Measurements from ENCODE around the gene F7.

F7 gene

DNA sequence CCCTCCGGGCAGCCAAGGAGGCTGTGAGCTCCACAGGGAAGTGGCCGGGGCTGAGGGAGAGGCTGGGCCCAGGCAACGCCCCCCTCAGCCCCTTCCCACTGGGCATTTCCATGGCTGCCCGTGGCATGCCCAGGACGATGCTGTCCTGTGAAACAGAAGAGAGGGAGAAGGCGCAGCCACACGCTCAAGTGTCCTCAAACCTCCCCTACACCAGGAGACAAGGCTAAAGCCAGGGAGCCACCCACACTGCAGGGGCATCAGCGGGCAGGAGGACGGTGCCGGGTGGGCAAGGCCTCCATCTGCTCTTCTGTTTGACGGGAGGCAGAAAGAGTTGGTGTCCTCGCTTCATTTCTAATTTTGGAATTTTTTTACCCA, 38.7 kb downstream of the F7 start:
- no peak overlapping the region for H3K4me3 ChIP-seq (ENCODE audit: low read depth, low read length)
- TF ChIP-seq CTCF (IDR thresholded peaks at IDR 0.05; ENCODE audit: low read depth, low read length, missing control alignments) = no peak
- no peak for DNase-seq (ENCODE audit: low read depth)
- in situ Hi-C loops (cut with HindIII; ENCODE audit: low sequenced_read_pairs) = loop anchor here (10.0 kb wide), 1 partner anchor 69 kb away; no protein-coding TSS in a partner anchor

DNA sequence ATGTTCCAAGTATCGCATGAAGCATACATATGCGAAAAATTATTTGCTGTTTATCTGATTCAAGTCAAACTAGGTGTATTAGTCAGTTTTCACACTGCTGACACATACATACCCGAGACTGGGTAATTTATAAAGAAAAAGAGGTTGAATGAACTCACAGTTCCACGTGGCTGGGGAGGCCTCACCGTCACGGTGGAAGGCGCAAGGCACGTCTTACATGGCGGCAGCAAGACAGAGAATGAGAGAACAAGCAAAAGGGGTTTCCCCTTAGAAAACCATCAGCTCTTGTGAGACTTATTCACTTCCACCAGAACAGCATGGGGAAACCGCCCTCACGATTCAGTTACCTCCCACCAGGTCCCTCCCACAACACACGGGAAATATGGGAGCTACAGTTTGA, 39.9 kb downstream of the F7 start:
- TF ChIP-seq CTCF (IDR thresholded peaks at IDR 0.05; ENCODE audit: low read depth, low read length, missing control alignments) = no peak
- no peak for DNase-seq (ENCODE audit: low read depth)
- in situ Hi-C loops (cut with HindIII; ENCODE audit: low sequenced_read_pairs) = loop anchor here (10.0 kb wide), 1 partner anchor 71 kb away; no protein-coding TSS in a partner anchor
- no peak overlapping the region for H3K4me3 ChIP-seq (ENCODE audit: low read depth, low read length)

DNA sequence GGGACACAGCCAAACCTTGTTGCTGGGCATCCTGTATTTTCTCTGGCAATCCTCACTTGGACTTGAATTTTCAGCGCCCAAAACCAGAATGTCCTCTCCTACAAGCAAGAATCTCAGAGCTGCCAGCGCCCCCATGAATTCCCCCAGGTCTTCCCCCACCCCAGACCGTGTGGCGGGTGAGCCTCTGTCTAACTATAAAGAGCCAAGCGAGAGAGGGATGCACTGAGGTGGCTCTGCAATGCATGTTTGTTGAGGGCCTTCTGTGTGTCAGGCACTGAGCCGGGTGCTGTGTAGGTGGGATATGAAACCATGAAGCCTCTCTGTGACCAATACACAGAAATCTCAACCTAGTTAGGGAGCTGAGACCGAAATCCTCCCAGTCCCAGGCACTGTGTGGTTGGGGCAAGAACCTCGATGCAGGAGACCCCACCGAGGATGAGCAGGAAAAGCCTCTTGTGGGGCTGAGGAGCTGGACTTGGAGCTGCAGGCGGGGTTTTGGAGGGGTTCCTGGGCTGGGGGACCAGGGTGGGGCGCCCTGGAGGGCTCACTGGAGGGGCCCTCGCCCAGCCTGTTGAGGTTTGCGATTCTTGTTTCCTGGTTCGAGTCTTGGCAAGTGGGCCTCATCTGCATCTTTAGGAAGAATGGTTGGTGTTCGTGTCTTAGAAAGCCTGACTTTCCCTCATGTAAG, 40.5 kb downstream of the F7 start:
- in situ Hi-C loops (cut with HindIII; ENCODE audit: low sequenced_read_pairs) = loop anchor here (10.0 kb wide), 1 partner anchor 71 kb away; no protein-coding TSS in a partner anchor
- no peak for TF ChIP-seq CTCF (IDR thresholded peaks at IDR 0.05; ENCODE audit: low read depth, low read length, missing control alignments)
- no peak for DNase-seq (ENCODE audit: low read depth)
- no peak overlapping the region for H3K4me3 ChIP-seq (ENCODE audit: low read depth, low read length)

DNA sequence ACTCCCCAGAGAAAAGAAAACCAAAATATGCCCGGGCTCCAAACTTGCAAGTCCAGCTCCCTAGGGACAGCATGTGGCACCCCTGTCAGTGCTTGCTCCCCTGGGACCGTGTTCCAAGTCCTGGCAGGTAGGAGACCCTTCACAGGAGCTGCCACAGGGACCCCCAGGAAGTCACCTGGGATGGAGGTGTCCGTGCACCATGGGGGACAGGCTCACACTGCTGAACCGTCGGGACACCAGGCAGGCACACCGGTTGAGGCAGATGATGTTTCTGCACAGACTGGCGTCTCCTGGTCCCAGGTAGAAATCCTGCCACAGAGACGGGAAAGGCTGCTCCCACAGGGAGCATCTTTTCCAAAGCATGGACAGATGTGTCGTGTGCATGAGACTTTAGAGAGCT, 41.2 kb downstream of the F7 start:
- no peak for TF ChIP-seq CTCF (IDR thresholded peaks at IDR 0.05; ENCODE audit: low read depth, low read length, missing control alignments)
- no peak overlapping the region for H3K4me3 ChIP-seq (ENCODE audit: low read depth, low read length)
- in situ Hi-C loops (cut with HindIII; ENCODE audit: low sequenced_read_pairs) = loop anchor here (10.0 kb wide), 1 partner anchor 72 kb away; no protein-coding TSS in a partner anchor
- no peak for DNase-seq (ENCODE audit: low read depth)

DNA sequence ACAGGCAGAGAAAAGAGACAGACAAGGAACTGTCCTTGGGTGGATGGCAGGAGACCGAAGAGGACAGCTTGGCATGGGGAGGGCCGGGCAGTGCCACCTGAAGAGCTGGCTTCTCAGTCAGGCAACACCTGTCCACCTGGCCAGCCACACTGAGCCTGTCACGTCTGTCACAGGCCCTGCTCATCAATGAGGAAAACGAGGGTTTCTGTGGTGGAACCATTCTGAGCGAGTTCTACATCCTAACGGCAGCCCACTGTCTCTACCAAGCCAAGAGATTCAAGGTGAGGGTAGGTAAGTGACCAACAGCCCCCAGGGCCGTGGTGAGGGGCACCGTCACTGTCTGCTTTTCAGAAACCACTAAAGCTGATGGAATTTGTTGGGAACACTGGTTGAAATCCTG, 41.6 kb downstream of the F7 start:
- TF ChIP-seq CTCF (IDR thresholded peaks at IDR 0.05; ENCODE audit: low read depth, low read length, missing control alignments) = no peak
- no peak for DNase-seq (ENCODE audit: low read depth)
- no peak overlapping the region for H3K4me3 ChIP-seq (ENCODE audit: low read depth, low read length)
- in situ Hi-C loops (cut with HindIII; ENCODE audit: low sequenced_read_pairs) = loop anchor here (10.0 kb wide), 1 partner anchor 72 kb away; no protein-coding TSS in a partner anchor

- DNase-seq (ENCODE audit: low read depth) = no peak
- in situ Hi-C loops (cut with HindIII; ENCODE audit: low sequenced_read_pairs) = loop anchor here (10.0 kb wide), 1 partner anchor 74 kb away; no protein-coding TSS in a partner anchor
- H3K4me3 ChIP-seq (ENCODE audit: low read depth, low read length) = no peak overlapping the region
- TF ChIP-seq CTCF (IDR thresholded peaks at IDR 0.05; ENCODE audit: low read depth, low read length, missing control alignments) = no peak
Measured at GRCh38 chr13:113148407-113148806, 42.8 kb downstream of the F7 start.

Measured in astrocyte of the cerebellum (primary cell).